HepG2 (cell line): ENCODE results near the gene ZDHHC16. TPM values are rescaled to one million over a fixed set of nuclear protein-coding genes. Genes with fewer than 3 reads are reported as not detected.
A peak's percentile ranks its signal among the peaks of the same experiment; 100 is the strongest.

Experiments
- BORCS8-MEF2B ChIP-seq: sonication (generic); formaldehyde crosslinking; IDR thresholded peaks from 2 replicates; pipeline ENCODE4 v1.8.0; 2022; ENCODE audit warnings: mild to moderate bottlenecking, missing genetic modification reagents
- FLYWCH1 ChIP-seq: sonication (generic); formaldehyde crosslinking; IDR thresholded peaks from 2 replicates; pipeline ENCODE4 v1.8.1; 2023; ENCODE audit warnings: mild to moderate bottlenecking, missing genetic modification reagents
- HHEX ChIP-seq: IDR thresholded peaks from 2 replicates; pipeline ENCODE4 v1.6.1; 2016; ENCODE audit warnings: control low read depth
- JUND ChIP-seq: sonication (generic); formaldehyde crosslinking; IDR thresholded peaks from 2 replicates; pipeline ENCODE4 v1.8.0; 2022; ENCODE audit warnings: mild to moderate bottlenecking, missing genetic modification reagents
- KMT2A ChIP-seq: sonication (generic); formaldehyde crosslinking; IDR thresholded peaks from 2 replicates; pipeline ENCODE4 v1.4.0; 2020; ENCODE audit warnings: missing genetic modification reagents
- MZF1 ChIP-seq: sonication (generic); formaldehyde crosslinking; IDR thresholded peaks from 2 replicates; pipeline ENCODE4 v1.8.1; 2023; ENCODE audit warnings: mild to moderate bottlenecking, missing genetic modification reagents, borderline replicate concordance
- NR2F1 ChIP-seq, 2 experiments: fragments of 450-650 bp in 1 of 2; formaldehyde crosslinking in 1 of 2; IDR thresholded peaks; 2 replicates each; pipeline versions ENCODE4 v1.5.0 to v1.6.1; 2016 to 2020; ENCODE audit warnings: mild to moderate bottlenecking in 1 of 2, missing compliant biosample characterization in 1 of 2, missing genetic modification reagents in 1 of 2, moderate library complexity in 1 of 2
- PHF8 ChIP-seq: sonication (generic); formaldehyde crosslinking; IDR thresholded peaks from 2 replicates; pipeline ENCODE4 v1.5.0; 2020; ENCODE audit warnings: missing genetic modification reagents
- SCMH1 ChIP-seq: sonication (generic); formaldehyde crosslinking; IDR thresholded peaks from 2 replicates; pipeline ENCODE4 v1.9.0; 2021; ENCODE audit warnings: missing genetic modification reagents, mild to moderate bottlenecking, borderline replicate concordance
- TCF12 ChIP-seq, 2 experiments: fragments of 450-650 bp in 1 of 2; sonication (generic) in 1 of 2; formaldehyde crosslinking in 1 of 2; IDR thresholded peaks; 2 replicates each; pipeline versions ENCODE4 v1.6.1 to v1.8.0; 2017 to 2022; ENCODE audit warnings: antibody characterized with exemption in 1 of 2, mild to moderate bottlenecking in 1 of 2, missing genetic modification reagents in 1 of 2, moderate library complexity in 1 of 2
- THYN1 ChIP-seq: sonication (generic); formaldehyde crosslinking; IDR thresholded peaks from 2 replicates; pipeline ENCODE4 v1.8.1; 2023; ENCODE audit warnings: low read depth, mild to moderate bottlenecking, moderate library complexity, missing genetic modification reagents, borderline replicate concordance
- ZBTB38 ChIP-seq: sonication (generic); formaldehyde crosslinking; IDR thresholded peaks from 2 replicates; pipeline ENCODE4 v1.5.1; 2020; ENCODE audit warnings: mild to moderate bottlenecking, missing genetic modification reagents
- ZMYM2 ChIP-seq: sonication (generic); formaldehyde crosslinking; IDR thresholded peaks from 2 replicates; pipeline ENCODE4 v1.8.0; 2022; ENCODE audit warnings: mild to moderate bottlenecking, missing genetic modification reagents
- ZSCAN20 ChIP-seq: sonication (generic); formaldehyde crosslinking; IDR thresholded peaks from 2 replicates; pipeline ENCODE4 v1.4.0; 2020; ENCODE audit warnings: missing genetic modification reagents, mild to moderate bottlenecking, borderline replicate concordance
- polyA plus RNA-seq, 8 experiments: library from polyadenylated mRNA; depleted of rRNA in 3 of 8; stranded (reverse) in 7 of 8; unstranded in 1 of 8; fragments of >200 nt; fragmentation: Illumina TruSeq in 4 of 8; extraction: Trizol in 4 of 8; gene quantifications; 2 replicates each; pipeline versions ENCODE4 v1.2.1 to v1.2.3, GENCODE V29; 2011 to 2016; ENCODE audit warnings: low read depth in 4 of 8, missing spikeins in 1 of 8, mixed read lengths in 1 of 8; ENCODE audit not compliant: insufficient read depth in 1 of 8
- total RNA-seq, 5 experiments: library from RNA; depleted of rRNA; stranded (reverse); fragments of >200 nt; fragmentation: Illumina TruSeq; extraction: Trizol; gene quantifications; 2 replicates each; pipeline ENCODE4 v1.2.3, GENCODE V29; 2016; ENCODE audit warnings: low read depth in 1 of 5
- TF ChIP-seq, protein P1 (sequence below): sonication (generic); formaldehyde crosslinking; IDR thresholded peaks from 2 replicates; pipeline ENCODE4 v1.5.0; 2020; ENCODE audit warnings: missing genetic modification reagents, mild to moderate bottlenecking, borderline replicate concordance
- TF ChIP-seq, protein P2 (sequence below): sonication (generic); formaldehyde crosslinking; IDR thresholded peaks from 2 replicates; pipeline ENCODE4 v1.8.1; 2022; ENCODE audit warnings: mild to moderate bottlenecking, missing genetic modification reagents
- TF ChIP-seq, protein P3 (sequence below): sonication (generic); formaldehyde crosslinking; IDR thresholded peaks from 2 replicates; pipeline ENCODE4 v1.5.0; 2020; ENCODE audit warnings: missing genetic modification reagents
- TF ChIP-seq, protein P4 (sequence below): sonication (generic); formaldehyde crosslinking; IDR thresholded peaks from 2 replicates; pipeline ENCODE4 v1.5.0; 2020; ENCODE audit warnings: mild to moderate bottlenecking, missing genetic modification reagents, borderline replicate concordance
- TF ChIP-seq, protein P5 (sequence below): sonication (generic); formaldehyde crosslinking; IDR thresholded peaks from 2 replicates; pipeline ENCODE4 v1.8.1; 2023; ENCODE audit warnings: missing genetic modification reagents, inconsistent platforms, borderline replicate concordance

ZDHHC16 gene
- total and polyA plus RNA-seq, 2 of the 13 experiments (the other 11 are each of a cell fraction or from before 2014, with no cell fraction given), result 40.8 to 41.8 TPM

DNA sequence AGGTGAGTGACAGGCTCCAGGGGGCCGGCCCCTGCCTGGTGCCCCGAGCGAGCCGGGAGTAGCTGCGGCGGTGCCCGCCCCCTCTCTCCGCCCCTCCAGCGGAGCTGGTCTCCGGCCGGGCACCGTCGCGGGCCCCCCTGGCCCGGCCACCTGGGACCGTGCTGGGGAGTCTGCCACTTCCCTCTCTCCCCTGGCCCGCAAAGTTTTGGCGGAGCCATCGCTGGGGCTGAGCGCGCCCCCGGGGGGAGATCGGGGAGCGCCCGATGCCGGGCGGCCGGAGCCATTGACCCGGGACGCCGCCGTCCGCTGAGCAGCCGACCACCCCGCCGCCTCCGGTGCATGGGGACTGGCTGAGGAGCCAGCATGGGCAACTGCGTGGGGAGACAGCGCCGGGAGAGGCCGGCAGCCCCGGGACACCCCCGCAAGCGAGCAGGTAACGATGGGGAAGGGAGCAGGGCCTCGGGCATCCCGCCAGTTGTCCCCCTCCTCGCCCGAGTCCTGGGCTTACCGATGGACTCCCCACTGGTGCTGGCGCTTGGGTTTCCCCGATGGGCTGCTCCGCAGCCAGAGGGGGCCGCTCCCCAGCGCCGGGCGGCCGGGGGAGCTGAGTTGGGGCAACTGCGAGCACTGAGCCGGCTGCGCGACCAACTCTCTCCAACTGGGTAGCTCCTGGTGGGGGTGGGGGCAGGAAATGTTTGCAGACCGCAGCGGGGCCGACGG lies 53.0 kb downstream of the ZDHHC16 start, which contains the start of gene UBTD1 (continued):
- TF ChIP-seq, protein P1, sequence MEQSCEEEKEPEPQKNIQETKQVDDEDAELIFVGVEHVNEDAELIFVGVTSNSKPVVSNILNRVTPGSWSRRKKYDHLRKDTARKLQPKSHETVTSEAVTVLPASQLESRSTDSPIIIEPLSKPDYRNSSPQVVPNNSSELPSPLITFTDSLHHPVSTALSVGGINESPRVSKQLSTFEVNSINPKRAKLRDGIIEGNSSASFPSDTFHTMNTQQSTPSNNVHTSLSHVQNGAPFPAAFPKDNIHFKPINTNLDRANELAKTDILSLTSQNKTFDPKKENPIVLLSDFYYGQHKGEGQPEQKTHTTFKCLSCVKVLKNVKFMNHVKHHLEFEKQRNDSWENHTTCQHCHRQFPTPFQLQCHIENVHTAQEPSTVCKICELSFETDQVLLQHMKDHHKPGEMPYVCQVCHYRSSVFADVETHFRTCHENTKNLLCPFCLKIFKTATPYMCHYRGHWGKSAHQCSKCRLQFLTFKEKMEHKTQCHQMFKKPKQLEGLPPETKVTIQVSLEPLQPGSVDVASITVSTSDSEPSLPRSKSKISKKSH (CRISPR knock-in tag), result no peak
- TF ChIP-seq ZSCAN20 (CRISPR knock-in tag), result 0 out of 2 replicates have a peak, but pooled peaks have one; percentile 70
- no peak for TF ChIP-seq ZMYM2 (CRISPR knock-in tag)
- TF ChIP-seq, protein P2, sequence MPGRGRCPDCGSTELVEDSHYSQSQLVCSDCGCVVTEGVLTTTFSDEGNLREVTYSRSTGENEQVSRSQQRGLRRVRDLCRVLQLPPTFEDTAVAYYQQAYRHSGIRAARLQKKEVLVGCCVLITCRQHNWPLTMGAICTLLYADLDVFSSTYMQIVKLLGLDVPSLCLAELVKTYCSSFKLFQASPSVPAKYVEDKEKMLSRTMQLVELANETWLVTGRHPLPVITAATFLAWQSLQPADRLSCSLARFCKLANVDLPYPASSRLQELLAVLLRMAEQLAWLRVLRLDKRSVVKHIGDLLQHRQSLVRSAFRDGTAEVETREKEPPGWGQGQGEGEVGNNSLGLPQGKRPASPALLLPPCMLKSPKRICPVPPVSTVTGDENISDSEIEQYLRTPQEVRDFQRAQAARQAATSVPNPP (CRISPR knock-in tag), result no peak
- no peak for TF ChIP-seq KMT2A (CRISPR knock-in tag)
- no peak for TF ChIP-seq FLYWCH1 (CRISPR knock-in tag)
- TF ChIP-seq BORCS8-MEF2B, result no peak
- no peak for TF ChIP-seq ZBTB38 (CRISPR knock-in tag)
- TF ChIP-seq NR2F1 (CRISPR knock-in tag; IDR thresholded peaks at IDR 0.05), result no peak
- TF ChIP-seq, protein P3, sequence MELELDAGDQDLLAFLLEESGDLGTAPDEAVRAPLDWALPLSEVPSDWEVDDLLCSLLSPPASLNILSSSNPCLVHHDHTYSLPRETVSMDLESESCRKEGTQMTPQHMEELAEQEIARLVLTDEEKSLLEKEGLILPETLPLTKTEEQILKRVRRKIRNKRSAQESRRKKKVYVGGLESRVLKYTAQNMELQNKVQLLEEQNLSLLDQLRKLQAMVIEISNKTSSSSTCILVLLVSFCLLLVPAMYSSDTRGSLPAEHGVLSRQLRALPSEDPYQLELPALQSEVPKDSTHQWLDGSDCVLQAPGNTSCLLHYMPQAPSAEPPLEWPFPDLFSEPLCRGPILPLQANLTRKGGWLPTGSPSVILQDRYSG (CRISPR knock-in tag), result no peak
- TF ChIP-seq, protein P4, sequence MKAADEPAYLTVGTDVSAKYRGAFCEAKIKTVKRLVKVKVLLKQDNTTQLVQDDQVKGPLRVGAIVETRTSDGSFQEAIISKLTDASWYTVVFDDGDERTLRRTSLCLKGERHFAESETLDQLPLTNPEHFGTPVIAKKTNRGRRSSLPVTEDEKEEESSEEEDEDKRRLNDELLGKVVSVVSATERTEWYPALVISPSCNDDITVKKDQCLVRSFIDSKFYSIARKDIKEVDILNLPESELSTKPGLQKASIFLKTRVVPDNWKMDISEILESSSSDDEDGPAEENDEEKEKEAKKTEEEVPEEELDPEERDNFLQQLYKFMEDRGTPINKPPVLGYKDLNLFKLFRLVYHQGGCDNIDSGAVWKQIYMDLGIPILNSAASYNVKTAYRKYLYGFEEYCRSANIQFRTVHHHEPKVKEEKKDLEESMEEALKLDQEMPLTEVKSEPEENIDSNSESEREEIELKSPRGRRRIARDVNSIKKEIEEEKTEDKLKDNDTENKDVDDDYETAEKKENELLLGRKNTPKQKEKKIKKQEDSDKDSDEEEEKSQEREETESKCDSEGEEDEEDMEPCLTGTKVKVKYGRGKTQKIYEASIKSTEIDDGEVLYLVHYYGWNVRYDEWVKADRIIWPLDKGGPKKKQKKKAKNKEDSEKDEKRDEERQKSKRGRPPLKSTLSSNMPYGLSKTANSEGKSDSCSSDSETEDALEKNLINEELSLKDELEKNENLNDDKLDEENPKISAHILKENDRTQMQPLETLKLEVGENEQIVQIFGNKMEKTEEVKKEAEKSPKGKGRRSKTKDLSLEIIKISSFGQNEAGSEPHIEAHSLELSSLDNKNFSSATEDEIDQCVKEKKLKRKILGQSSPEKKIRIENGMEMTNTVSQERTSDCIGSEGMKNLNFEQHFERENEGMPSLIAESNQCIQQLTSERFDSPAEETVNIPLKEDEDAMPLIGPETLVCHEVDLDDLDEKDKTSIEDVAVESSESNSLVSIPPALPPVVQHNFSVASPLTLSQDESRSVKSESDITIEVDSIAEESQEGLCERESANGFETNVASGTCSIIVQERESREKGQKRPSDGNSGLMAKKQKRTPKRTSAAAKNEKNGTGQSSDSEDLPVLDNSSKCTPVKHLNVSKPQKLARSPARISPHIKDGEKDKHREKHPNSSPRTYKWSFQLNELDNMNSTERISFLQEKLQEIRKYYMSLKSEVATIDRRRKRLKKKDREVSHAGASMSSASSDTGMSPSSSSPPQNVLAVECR (CRISPR knock-in tag), result 0 out of 2 replicates have a peak, but pooled peaks have one; percentile 4
- no peak for TF ChIP-seq HHEX (CRISPR knock-in tag)
- no peak for TF ChIP-seq JUND (CRISPR knock-in tag)
- TF ChIP-seq PHF8 (CRISPR knock-in tag), result peak; percentile 22; the same call in 1 of the 2 replicates
- no peak for TF ChIP-seq TCF12 (IDR thresholded peaks at IDR 0.05)
- peak; percentile 24; the same call in 1 of the 2 replicates for TF ChIP-seq TCF12 (CRISPR knock-in tag; IDR thresholded peaks at IDR 0.05)
- no peak for TF ChIP-seq SCMH1 (CRISPR knock-in tag)
- TF ChIP-seq THYN1 (CRISPR knock-in tag), result no peak
- no peak for TF ChIP-seq MZF1 (CRISPR knock-in tag)
- TF ChIP-seq, protein P5, sequence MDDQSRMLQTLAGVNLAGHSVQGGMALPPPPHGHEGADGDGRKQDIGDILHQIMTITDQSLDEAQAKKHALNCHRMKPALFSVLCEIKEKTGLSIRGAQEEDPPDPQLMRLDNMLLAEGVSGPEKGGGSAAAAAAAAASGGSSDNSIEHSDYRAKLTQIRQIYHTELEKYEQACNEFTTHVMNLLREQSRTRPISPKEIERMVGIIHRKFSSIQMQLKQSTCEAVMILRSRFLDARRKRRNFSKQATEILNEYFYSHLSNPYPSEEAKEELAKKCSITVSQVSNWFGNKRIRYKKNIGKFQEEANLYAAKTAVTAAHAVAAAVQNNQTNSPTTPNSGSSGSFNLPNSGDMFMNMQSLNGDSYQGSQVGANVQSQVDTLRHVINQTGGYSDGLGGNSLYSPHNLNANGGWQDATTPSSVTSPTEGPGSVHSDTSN (CRISPR knock-in tag), result peak; percentile 78; the same call in 1 of the 2 replicates
